ENCODE results near the gene ZBTB16.

Gene ZBTB16

GRCh38 chr11:114110952-114111947, 51.7 kb downstream of the ZBTB16 start:
- Histone ChIP-seq H3K9me2 (replicated peaks; ENCODE audit: insufficient read depth, low read length) (no peaks in the 10 kb centered on the region), H3K27me3 (replicated peaks; ENCODE audit: insufficient read depth, low read length) (no peaks in the 10 kb centered on the region), H3K79me2 (ENCODE audit: low read length) (no peaks in the 10 kb centered on the region), H3K9me3 (replicated peaks; ENCODE audit: insufficient read depth, low read length) (no peaks in the 10 kb centered on the region), H4K20me1 (ENCODE audit: insufficient read depth, low read length) (no peaks in the 10 kb centered on the region), H2AFZ (ENCODE audit: low read length) (no peak overlapping the region), H3F3A (ENCODE audit: insufficient read depth, low read length) (no peaks in the 10 kb centered on the region), H3K4me1 (ENCODE audit: low read length) (no peaks in the 10 kb centered on the region), H3K9ac (ENCODE audit: low read length) (no peak overlapping the region), H3K36me3 (replicated peaks; ENCODE audit: insufficient read depth, low read length) (no peaks in the 10 kb centered on the region), H3K4me2 (ENCODE audit: low read depth, low read length) (no peak overlapping the region), H3K27ac (ENCODE audit: low read length) (no peak overlapping the region), H3K4me3 (ENCODE audit: low read length) (no peak overlapping the region)
- TF ChIP-seq CTCF (IDR thresholded peaks at IDR 0.05; ENCODE audit: low read length) (no peak), EZH2 (optimal IDR thresholded peaks at IDR 0.05; ENCODE audit: low read depth, low read length) (no peak), EZH2phosphoT487 (IDR thresholded peaks at IDR 0.05; ENCODE audit: low read length) (no peak)
- no peak for DNase-seq

- no peak overlapping the region for H3K9ac ChIP-seq (ENCODE audit: low read length)
- no peak overlapping the region for H3K27ac ChIP-seq (ENCODE audit: low read length)
- no peak for DNase-seq
- no peaks in the 10 kb centered on the region for H3K9me2 ChIP-seq (replicated peaks; ENCODE audit: insufficient read depth, low read length)
- no peak overlapping the region for H3K4me2 ChIP-seq (ENCODE audit: low read depth, low read length)
- TF ChIP-seq EZH2phosphoT487 (IDR thresholded peaks at IDR 0.05; ENCODE audit: low read length) (no peak), CTCF (IDR thresholded peaks at IDR 0.05; ENCODE audit: low read length) (no peak), EZH2 (optimal IDR thresholded peaks at IDR 0.05; ENCODE audit: low read depth, low read length) (no peak)
- H3K79me2 ChIP-seq (ENCODE audit: low read length): no peaks in the 10 kb centered on the region
- no peaks in the 10 kb centered on the region for H3K27me3 ChIP-seq (replicated peaks; ENCODE audit: insufficient read depth, low read length)
- no peaks in the 10 kb centered on the region for H3K9me3 ChIP-seq (replicated peaks; ENCODE audit: insufficient read depth, low read length)
- no peaks in the 10 kb centered on the region for H3F3A ChIP-seq (ENCODE audit: insufficient read depth, low read length)
- no peaks in the 10 kb centered on the region for H3K4me1 ChIP-seq (ENCODE audit: low read length)
- no peaks in the 10 kb centered on the region for H3K36me3 ChIP-seq (replicated peaks; ENCODE audit: insufficient read depth, low read length)
- H4K20me1 ChIP-seq (ENCODE audit: insufficient read depth, low read length): no peaks in the 10 kb centered on the region
- H2AFZ ChIP-seq (ENCODE audit: low read length): no peak overlapping the region
- no peak overlapping the region for H3K4me3 ChIP-seq (ENCODE audit: low read length)
Measured at GRCh38 chr11:114115451-114115928, 56.0 kb downstream of the ZBTB16 start.

- no peak for DNase-seq
- Histone ChIP-seq H3K9ac (ENCODE audit: low read length) (no peak overlapping the region), H3K4me3 (ENCODE audit: low read length) (no peak overlapping the region), H3F3A (ENCODE audit: insufficient read depth, low read length) (no peaks in the 10 kb centered on the region), H3K27ac (ENCODE audit: low read length) (no peak overlapping the region), H3K4me1 (ENCODE audit: low read length) (no peaks in the 10 kb centered on the region), H4K20me1 (ENCODE audit: insufficient read depth, low read length) (no peaks in the 10 kb centered on the region), H3K9me3 (replicated peaks; ENCODE audit: insufficient read depth, low read length) (no peaks in the 10 kb centered on the region), H3K36me3 (replicated peaks; ENCODE audit: insufficient read depth, low read length) (no peaks in the 10 kb centered on the region), H2AFZ (ENCODE audit: low read length) (no peak overlapping the region), H3K79me2 (ENCODE audit: low read length) (no peaks in the 10 kb centered on the region), H3K4me2 (ENCODE audit: low read depth, low read length) (no peak overlapping the region), H3K27me3 (replicated peaks; ENCODE audit: insufficient read depth, low read length) (no peaks in the 10 kb centered on the region), H3K9me2 (replicated peaks; ENCODE audit: insufficient read depth, low read length) (no peaks in the 10 kb centered on the region)
- TF ChIP-seq EZH2phosphoT487 (IDR thresholded peaks at IDR 0.05; ENCODE audit: low read length) (no peak), CTCF (IDR thresholded peaks at IDR 0.05; ENCODE audit: low read length) (no peak), EZH2 (optimal IDR thresholded peaks at IDR 0.05; ENCODE audit: low read depth, low read length) (no peak)
Measured at GRCh38 chr11:114116357-114116756, 56.8 kb downstream of the ZBTB16 start.

All from MM.1S (cell line).